ENCODE measurements around the gene HIP1.
"Not testable (repeated sequence)": the region's sequence is repeated elsewhere in the genome, so short reads cannot be mapped to it uniquely, and the experiment has no call there.

Gene HIP1

GRCh38 chr7:75738975-75739795, 444 bp upstream of the HIP1 start:
- DNase-seq, result peak; percentile 99

- DNase-seq, result no peak
These were observed 711 bp downstream of the HIP1 start for GRCh38 chr7:75737856-75738603.

- DNase-seq, result no peak
These were observed 3.0 kb downstream of the HIP1 start for GRCh38 chr7:75735581-75736350.

- DNase-seq, result peak; percentile 89
These were observed 3.9 kb downstream of the HIP1 start for GRCh38 chr7:75734586-75735458.

- peak; percentile 87 for DNase-seq
These were observed 5.7 kb downstream of the HIP1 start for GRCh38 chr7:75732764-75733630.

GRCh38 chr7:75732016-75732521, 6.7 kb downstream of the HIP1 start:
- DNase-seq, result no peak

GRCh38 chr7:75729851-75730274, 8.9 kb downstream of the HIP1 start:
- DNase-seq, result no peak

GRCh38 chr7:75727881-75728593, 10.7 kb downstream of the HIP1 start:
- peak; percentile 34 for DNase-seq

- not testable (repeated sequence) for DNase-seq
These were observed 11.4 kb downstream of the HIP1 start for GRCh38 chr7:75727351-75727750.

GRCh38 chr7:75725306-75725705, 13.4 kb downstream of the HIP1 start:
- DNase-seq, result no peak

GRCh38 chr7:75723444-75723843, 15.3 kb downstream of the HIP1 start:
- DNase-seq, result no peak

GRCh38 chr7:75722373-75722772, 16.4 kb downstream of the HIP1 start:
- no peak for DNase-seq

- DNase-seq, result not testable (repeated sequence)
These were observed 16.8 kb downstream of the HIP1 start for GRCh38 chr7:75721922-75722321.

- no peak for DNase-seq
These were observed 17.3 kb downstream of the HIP1 start for GRCh38 chr7:75721426-75721825.

- no peak for DNase-seq
These were observed 19.1 kb downstream of the HIP1 start for GRCh38 chr7:75719626-75720025.

GRCh38 chr7:75718390-75719031, 20.2 kb downstream of the HIP1 start:
- no peak for DNase-seq

GRCh38 chr7:75717746-75718145, 21.0 kb downstream of the HIP1 start:
- DNase-seq, result not testable (repeated sequence)

GRCh38 chr7:75716992-75717626, 21.6 kb downstream of the HIP1 start:
- DNase-seq, result peak; percentile 86

GRCh38 chr7:75715864-75716263, 22.9 kb downstream of the HIP1 start:
- DNase-seq, result no peak
